Measurements from ENCODE around the gene NOP56. TPM values are rescaled to one million over a fixed set of nuclear protein-coding genes. Genes with fewer than 3 reads are reported as not detected.

Gene NOP56, protein sequence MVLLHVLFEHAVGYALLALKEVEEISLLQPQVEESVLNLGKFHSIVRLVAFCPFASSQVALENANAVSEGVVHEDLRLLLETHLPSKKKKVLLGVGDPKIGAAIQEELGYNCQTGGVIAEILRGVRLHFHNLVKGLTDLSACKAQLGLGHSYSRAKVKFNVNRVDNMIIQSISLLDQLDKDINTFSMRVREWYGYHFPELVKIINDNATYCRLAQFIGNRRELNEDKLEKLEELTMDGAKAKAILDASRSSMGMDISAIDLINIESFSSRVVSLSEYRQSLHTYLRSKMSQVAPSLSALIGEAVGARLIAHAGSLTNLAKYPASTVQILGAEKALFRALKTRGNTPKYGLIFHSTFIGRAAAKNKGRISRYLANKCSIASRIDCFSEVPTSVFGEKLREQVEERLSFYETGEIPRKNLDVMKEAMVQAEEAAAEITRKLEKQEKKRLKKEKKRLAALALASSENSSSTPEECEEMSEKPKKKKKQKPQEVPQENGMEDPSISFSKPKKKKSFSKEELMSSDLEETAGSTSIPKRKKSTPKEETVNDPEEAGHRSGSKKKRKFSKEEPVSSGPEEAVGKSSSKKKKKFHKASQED
- total RNA-seq: 109 TPM

GRCh38 chr20:2651772-2652723 lies at the start of gene NOP56:
Gene NOP56, plus strand, starts transcription at chr20:2652632. Its CDS starts 29 bp downstream, at chr20:2652661.
- peak within 1 kb of the TSS; percentile 77 for H3K4me3 ChIP-seq (ENCODE audit: low read length)

GRCh38 chr20:2602746-2603145 lies 49.7 kb upstream of the NOP56 start:
- H3K27me3 ChIP-seq (ENCODE audit: insufficient read depth, low read length): no peaks in the 10 kb centered on the region
- no peaks in the 10 kb centered on the region for H3K4me1 ChIP-seq (ENCODE audit: insufficient read depth, low read length)
- no peak overlapping the region for H3K4me3 ChIP-seq (ENCODE audit: low read length)
- peaks cover 20% of the 10 kb centered on the region for H3K9me3 ChIP-seq (ENCODE audit: low read depth, low read length)

More at GRCh38 chr20:2651772-2652723, at the start of gene NOP56:
- H3K9me3 ChIP-seq (ENCODE audit: low read depth, low read length): no peaks in the 10 kb centered on the region
- no peaks in the 10 kb centered on the region for H3K27me3 ChIP-seq (ENCODE audit: insufficient read depth, low read length)
- H3K4me1 ChIP-seq (ENCODE audit: insufficient read depth, low read length): peaks cover 32% of the 10 kb centered on the region

DNA sequence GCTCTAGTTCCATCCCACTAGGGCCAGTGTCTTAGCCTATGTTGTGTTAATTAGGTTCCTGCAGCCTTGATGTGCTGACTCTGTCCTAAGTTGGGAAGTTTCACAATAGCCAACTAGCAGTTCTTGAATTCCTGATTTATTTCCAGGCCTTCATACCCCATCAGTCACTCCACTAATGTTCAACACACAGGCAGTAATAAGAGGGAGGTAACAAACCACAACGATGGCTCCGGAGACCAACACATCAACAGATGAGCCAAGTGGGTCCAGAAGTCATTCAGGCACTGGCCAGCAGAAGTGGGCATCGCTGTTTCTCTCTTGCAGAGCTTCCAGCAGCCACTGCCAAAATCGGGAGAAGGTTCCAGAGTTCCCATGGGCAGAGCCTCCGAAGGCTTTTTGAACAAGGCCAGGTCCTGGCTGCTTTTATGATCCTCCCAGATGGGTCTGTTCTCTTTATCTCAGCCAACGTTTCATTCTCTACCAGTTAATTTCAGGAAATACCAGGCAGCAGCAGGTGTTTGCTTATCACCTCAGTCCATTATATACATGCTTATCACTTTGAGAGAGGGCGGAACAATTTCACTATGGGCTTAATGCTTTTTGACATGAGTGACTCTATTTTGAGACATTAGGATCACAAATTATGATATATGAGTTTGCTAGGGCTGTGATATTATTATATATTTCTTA lies 48.5 kb upstream of the NOP56 start:
- Histone ChIP-seq H3K27me3 (ENCODE audit: insufficient read depth, low read length) (no peaks in the 10 kb centered on the region), H3K9me3 (ENCODE audit: low read depth, low read length) (peaks cover 20% of the 10 kb centered on the region), H3K4me1 (ENCODE audit: insufficient read depth, low read length) (no peaks in the 10 kb centered on the region), H3K4me3 (ENCODE audit: low read length) (no peak overlapping the region)

GRCh38 chr20:2604506-2604835 lies 48.0 kb upstream of the NOP56 start:
- H3K27me3 ChIP-seq (ENCODE audit: insufficient read depth, low read length): no peaks in the 10 kb centered on the region
- peaks cover 20% of the 10 kb centered on the region for H3K9me3 ChIP-seq (ENCODE audit: low read depth, low read length)
- no peaks in the 10 kb centered on the region for H3K4me1 ChIP-seq (ENCODE audit: insufficient read depth, low read length)

DNA sequence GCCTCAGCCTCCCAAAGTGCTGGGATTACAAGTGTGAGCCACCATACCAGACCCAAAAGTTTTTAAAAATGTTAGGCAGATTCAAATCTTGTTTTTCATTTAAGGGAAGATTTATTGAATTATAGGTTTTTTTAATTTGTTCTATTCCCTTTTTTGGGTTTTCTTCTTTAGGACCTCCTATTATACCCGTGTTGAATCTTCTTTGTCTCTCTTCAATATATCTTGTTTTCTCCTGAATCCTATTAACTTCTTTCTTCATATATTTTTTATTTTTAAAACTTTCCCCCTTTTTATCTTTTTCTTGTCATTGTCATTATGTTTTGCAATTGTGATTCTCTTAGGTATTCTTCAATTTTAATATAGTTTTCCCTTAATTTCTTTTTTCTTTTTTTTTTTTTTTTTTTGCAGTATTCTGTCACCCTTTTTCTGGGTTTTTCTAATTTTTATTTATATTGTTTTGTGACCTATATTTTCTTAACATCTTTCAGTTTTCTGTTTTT lies 45.9 kb upstream of the NOP56 start:
- no peak overlapping the region for H3K4me3 ChIP-seq (ENCODE audit: low read length)
- peaks cover 20% of the 10 kb centered on the region for H3K9me3 ChIP-seq (ENCODE audit: low read depth, low read length)
- peaks cover 3% of the 10 kb centered on the region for H3K27me3 ChIP-seq (ENCODE audit: insufficient read depth, low read length)
- no peaks in the 10 kb centered on the region for H3K4me1 ChIP-seq (ENCODE audit: insufficient read depth, low read length)

More at GRCh38 chr20:2604506-2604835, 48.0 kb upstream of the NOP56 start:
- H3K4me3 ChIP-seq (ENCODE audit: low read length): no peak overlapping the region

DNA sequence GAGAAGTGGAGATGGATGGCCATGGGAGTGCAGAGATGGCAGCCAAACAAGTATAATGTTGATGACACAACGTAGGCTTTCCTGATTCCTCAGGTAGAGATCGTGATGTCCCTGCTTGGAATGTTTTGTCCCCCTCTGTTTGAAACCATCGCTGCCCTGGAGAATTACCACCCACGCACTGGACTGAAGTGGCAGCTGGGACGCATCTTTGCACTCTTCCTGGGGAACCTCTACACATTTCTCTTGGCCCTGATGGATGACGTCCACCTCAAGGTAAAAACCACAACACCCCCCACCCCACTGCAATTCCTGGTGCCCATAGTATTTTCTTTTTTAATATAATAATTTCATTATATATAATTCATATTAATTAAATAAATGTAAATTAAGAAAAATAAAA lies 42.1 kb upstream of the NOP56 start:
- H3K9me3 ChIP-seq (ENCODE audit: low read depth, low read length): peaks cover 20% of the 10 kb centered on the region
- no peak overlapping the region for H3K4me3 ChIP-seq (ENCODE audit: low read length)
- H3K4me1 ChIP-seq (ENCODE audit: insufficient read depth, low read length): no peaks in the 10 kb centered on the region
- peaks cover 10% of the 10 kb centered on the region for H3K27me3 ChIP-seq (ENCODE audit: insufficient read depth, low read length)

DNA sequence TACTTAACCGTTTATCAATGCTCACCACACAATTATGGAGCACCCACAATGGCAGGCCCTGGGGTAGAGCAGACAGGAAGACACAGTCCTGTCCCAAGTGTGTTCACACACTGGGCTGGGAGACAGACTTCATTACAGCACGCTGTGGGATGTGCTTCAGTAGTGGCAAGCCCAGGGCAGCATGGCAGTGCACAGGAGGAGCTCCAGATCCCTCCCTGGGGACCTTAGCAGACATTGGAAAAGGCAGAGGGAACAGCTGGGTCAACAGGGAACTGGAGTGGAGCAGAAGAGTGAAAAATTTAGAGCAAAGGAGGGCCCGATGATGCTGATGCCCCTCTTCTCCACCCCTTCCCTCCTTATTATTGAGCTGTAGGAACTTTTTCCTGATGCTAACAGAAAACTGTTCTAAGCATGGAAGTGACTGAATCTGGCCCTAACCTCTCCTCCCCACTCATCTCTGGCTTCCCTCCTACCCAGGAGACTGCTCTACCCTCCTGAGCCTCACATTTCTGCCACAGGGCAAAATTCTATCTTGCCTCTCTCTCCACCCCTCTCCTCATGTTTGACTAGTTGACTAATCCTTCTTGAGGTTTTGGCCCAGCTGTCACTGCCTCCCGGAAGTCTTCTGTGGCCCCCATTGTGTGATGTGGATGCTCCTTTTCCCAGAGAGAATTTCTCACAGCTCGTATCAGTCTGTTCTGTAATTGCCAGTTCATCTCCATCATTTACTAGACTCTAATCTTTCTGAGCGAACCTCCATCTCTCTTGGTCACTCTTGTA lies 41.3 kb upstream of the NOP56 start:
- Histone ChIP-seq H3K27me3 (ENCODE audit: insufficient read depth, low read length) (peaks cover 10% of the 10 kb centered on the region), H3K4me3 (ENCODE audit: low read length) (no peak overlapping the region), H3K9me3 (ENCODE audit: low read depth, low read length) (peaks cover 13% of the 10 kb centered on the region), H3K4me1 (ENCODE audit: insufficient read depth, low read length) (no peaks in the 10 kb centered on the region)

- Histone ChIP-seq H3K4me1 (ENCODE audit: insufficient read depth, low read length) (no peaks in the 10 kb centered on the region), H3K27me3 (ENCODE audit: insufficient read depth, low read length) (peaks cover 10% of the 10 kb centered on the region), H3K9me3 (ENCODE audit: low read depth, low read length) (peaks cover 4% of the 10 kb centered on the region), H3K4me3 (ENCODE audit: low read length) (no peak overlapping the region)
Observed at GRCh38 chr20:2612073-2612472, 40.4 kb upstream of the NOP56 start.

GRCh38 chr20:2616634-2617033 lies 35.8 kb upstream of the NOP56 start:
- no peaks in the 10 kb centered on the region for H3K4me1 ChIP-seq (ENCODE audit: insufficient read depth, low read length)
- H3K9me3 ChIP-seq (ENCODE audit: low read depth, low read length): no peaks in the 10 kb centered on the region
- H3K4me3 ChIP-seq (ENCODE audit: low read length): no peak overlapping the region
- H3K27me3 ChIP-seq (ENCODE audit: insufficient read depth, low read length): peaks cover 10% of the 10 kb centered on the region

GRCh38 chr20:2617099-2617714 lies 35.2 kb upstream of the NOP56 start:
- H3K4me1 ChIP-seq (ENCODE audit: insufficient read depth, low read length): no peaks in the 10 kb centered on the region

GRCh38 chr20:2618815-2619214 lies 33.6 kb upstream of the NOP56 start:
- H3K4me1 ChIP-seq (ENCODE audit: insufficient read depth, low read length): no peaks in the 10 kb centered on the region
- peaks cover 5% of the 10 kb centered on the region for H3K27me3 ChIP-seq (ENCODE audit: insufficient read depth, low read length)
- H3K9me3 ChIP-seq (ENCODE audit: low read depth, low read length): no peaks in the 10 kb centered on the region
- H3K4me3 ChIP-seq (ENCODE audit: low read length): no peak overlapping the region

More at GRCh38 chr20:2617099-2617714, 35.2 kb upstream of the NOP56 start:
- Histone ChIP-seq H3K9me3 (ENCODE audit: low read depth, low read length) (no peaks in the 10 kb centered on the region), H3K4me3 (ENCODE audit: low read length) (no peak overlapping the region), H3K27me3 (ENCODE audit: insufficient read depth, low read length) (peaks cover 8% of the 10 kb centered on the region)

DNA sequence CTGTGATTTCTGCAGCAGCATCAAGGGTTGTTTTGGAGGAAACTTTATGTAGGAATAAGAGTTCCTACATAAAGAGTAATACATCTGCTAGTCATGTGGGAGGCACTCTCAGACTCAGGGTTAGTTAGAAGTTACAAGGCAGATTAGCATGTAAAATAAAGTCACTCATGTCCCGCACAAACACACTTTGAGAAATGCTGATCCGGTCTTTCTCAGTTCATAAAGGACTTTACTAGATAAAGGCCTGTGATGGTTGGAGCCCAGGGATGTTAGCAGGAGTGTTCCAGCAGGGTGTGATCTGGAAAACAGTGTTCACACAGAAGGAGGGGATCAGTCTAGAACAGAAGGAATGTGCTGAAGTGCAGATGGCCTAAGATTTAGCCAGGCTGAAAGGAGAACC lies 33.1 kb upstream of the NOP56 start:
- peaks cover 4% of the 10 kb centered on the region for H3K27me3 ChIP-seq (ENCODE audit: insufficient read depth, low read length)
- no peak overlapping the region for H3K4me3 ChIP-seq (ENCODE audit: low read length)
- no peaks in the 10 kb centered on the region for H3K9me3 ChIP-seq (ENCODE audit: low read depth, low read length)
- no peaks in the 10 kb centered on the region for H3K4me1 ChIP-seq (ENCODE audit: insufficient read depth, low read length)

DNA sequence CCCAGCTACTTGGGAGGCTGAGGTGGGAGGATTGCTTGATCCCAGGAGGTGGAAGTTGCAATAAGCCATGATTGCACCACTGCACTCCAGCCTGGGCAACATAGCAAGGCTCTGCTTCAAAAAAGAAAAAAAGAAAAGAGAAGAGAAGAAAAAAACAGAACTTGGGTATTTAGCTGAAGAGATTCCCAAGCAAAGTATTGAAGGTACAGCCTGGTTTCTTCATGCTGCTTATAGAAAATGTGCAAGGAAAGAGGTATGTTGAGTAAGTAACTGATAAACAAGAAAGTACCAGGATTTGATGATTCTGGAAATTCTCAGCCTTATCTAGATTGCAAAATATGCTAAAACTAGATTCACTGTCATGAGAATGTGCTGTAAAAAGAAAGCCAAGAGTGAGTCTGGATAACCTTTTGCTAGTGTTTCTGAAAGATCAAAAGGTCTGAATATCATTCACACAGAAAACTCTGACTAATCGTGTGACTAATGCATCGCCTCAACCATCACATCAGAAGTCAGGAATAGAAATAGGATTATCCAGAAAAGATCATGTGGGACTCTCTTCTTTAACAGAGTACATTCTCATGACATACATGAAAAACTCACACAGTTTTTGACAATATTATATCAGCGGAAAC lies 32.4 kb upstream of the NOP56 start:
- Histone ChIP-seq H3K27me3 (ENCODE audit: insufficient read depth, low read length) (peaks cover 3% of the 10 kb centered on the region), H3K4me3 (ENCODE audit: low read length) (no peak overlapping the region), H3K4me1 (ENCODE audit: insufficient read depth, low read length) (no peaks in the 10 kb centered on the region), H3K9me3 (ENCODE audit: low read depth, low read length) (no peaks in the 10 kb centered on the region)
